Esophagus muscularis mucosa (tissue), 4 donors: ENCODE results near the gene PRMT9. TPM values are rescaled to one million over a fixed set of nuclear protein-coding genes. Genes with fewer than 3 reads are reported as not detected.

ENCODE experiments used
- DNase-seq: peaks from one replicate; pipeline ENCODE4 v3.0.0-alpha.2; 2017; ENCODE audit errors: extremely low spot score
- H3K27ac ChIP-seq, 4 donors: fragments of 200-600 bp; sonication (generic); replicated peaks in 1 of 4; 1 replicate in 3 of 4; 2 replicates in 1 of 4; pipeline ENCODE4 v1.5.1; 2016 to 2019; ENCODE audit warnings: mild to moderate bottlenecking in 1 of 4
- H3K27me3 ChIP-seq, 4 donors: fragments of 200-600 bp; sonication (generic); one replicate each; pipeline versions ENCODE4 v1.5.1 to v1.6.0; 2016 to 2019
- H3K36me3 ChIP-seq, 4 donors: fragments of 200-600 bp; sonication (generic); one replicate each; pipeline ENCODE4 v1.5.1; 2016 to 2019
- H3K4me1 ChIP-seq, 4 donors: fragments of 200-600 bp; sonication (generic); one replicate each; pipeline ENCODE4 v1.5.1; 2016 to 2019
- H3K4me3 ChIP-seq, 4 donors: fragments of 200-600 bp; sonication (generic); 1 replicate in 2 of 4; 2 replicates in 2 of 4; pipeline ENCODE4 v1.5.1; 2016 to 2019; ENCODE audit warnings: mild to moderate bottlenecking in 4 of 4, moderate library complexity in 1 of 4
- H3K9me3 ChIP-seq, 4 donors: fragments of 200-600 bp; sonication (generic); 1 replicate in 3 of 4; 2 replicates in 1 of 4; pipeline ENCODE4 v1.5.1; 2016 to 2019
- EP300 ChIP-seq: sonication (generic); formaldehyde crosslinking; IDR thresholded peaks from one replicate; pipeline ENCODE4 v1.6.1; 2017; ENCODE audit warnings: antibody characterized with exemption
- POLR2A ChIP-seq: fragments of 450-650 bp; IDR thresholded peaks from one replicate; pipeline ENCODE4 v1.6.1; 2017; ENCODE audit warnings: antibody characterized with exemption, moderate library complexity, mild to moderate bottlenecking, low read depth
- POLR2AphosphoS5 ChIP-seq, 2 donors: sonication (generic); formaldehyde crosslinking; IDR thresholded peaks; one replicate each; pipeline ENCODE4 v1.6.1; 2017; ENCODE audit warnings: antibody characterized with exemption in 2 of 2
- WGBS: methylation state at CpG from one replicate; pipeline ENCODE4 v1.1.5; 2018; 5-methylcytosine and 5-hydroxymethylcytosine counted together
- intact Hi-C: fragments of 100-400 bp; cut with DNase I; formaldehyde crosslinking; loops from one replicate; pipeline ENCODE4 v1.15.1; 2023
- total RNA-seq, 4 donors: library from RNA; depleted of rRNA; stranded (reverse); fragments of >200 nt; gene quantifications; one replicate each; pipeline versions ENCODE4 v1.1.0 to v1.2.1, GENCODE V29; 2016
- TF ChIP-seq, protein P1 (sequence below), 3 experiments: fragments of 200-600 bp in 2 of 3; fragments of 450-650 bp in 1 of 3; sonication (generic) in 2 of 3; IDR thresholded peaks; one replicate each; pipeline ENCODE4 v1.5.1; 2017 to 2019; ENCODE audit warnings: antibody characterized with exemption in 3 of 3, mild to moderate bottlenecking in 2 of 3, moderate library complexity in 1 of 3

Gene PRMT9
- total RNA-seq, 4 donors from 2014 or later, result 4.1 to 7.5 (median 6.4) TPM

DNA sequence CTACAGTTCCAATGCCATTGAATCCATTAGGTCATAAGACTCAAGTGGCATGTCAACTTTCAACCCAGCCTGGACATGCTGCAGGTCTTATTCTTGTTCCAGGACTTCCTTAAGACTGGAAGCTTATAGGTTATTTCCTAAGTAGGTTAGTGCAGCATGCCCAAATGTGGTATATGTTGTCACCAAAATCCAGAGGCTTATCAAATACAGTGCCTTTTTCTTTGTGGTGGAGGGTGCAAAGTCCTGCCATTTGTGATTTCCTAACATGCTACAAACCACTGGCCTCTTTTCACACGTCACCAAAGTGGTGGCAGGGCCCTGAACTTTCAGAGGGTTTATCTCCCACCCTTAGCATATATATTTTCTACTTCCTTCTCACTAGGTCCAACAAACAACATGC lies 76.5 kb downstream of the PRMT9 start:
- H3K4me3 ChIP-seq, result no peak overlapping the region
- no peak overlapping the region for H3K27ac ChIP-seq
- intact Hi-C loops, result no loop called here
- 91% methylated on average over 1 of the region's 1 CpG for WGBS
- no peaks in the 10 kb centered on the region for H3K36me3 ChIP-seq
- TF ChIP-seq POLR2AphosphoS5 (IDR thresholded peaks at IDR 0.05), result no peak
- TF ChIP-seq, protein P1, sequence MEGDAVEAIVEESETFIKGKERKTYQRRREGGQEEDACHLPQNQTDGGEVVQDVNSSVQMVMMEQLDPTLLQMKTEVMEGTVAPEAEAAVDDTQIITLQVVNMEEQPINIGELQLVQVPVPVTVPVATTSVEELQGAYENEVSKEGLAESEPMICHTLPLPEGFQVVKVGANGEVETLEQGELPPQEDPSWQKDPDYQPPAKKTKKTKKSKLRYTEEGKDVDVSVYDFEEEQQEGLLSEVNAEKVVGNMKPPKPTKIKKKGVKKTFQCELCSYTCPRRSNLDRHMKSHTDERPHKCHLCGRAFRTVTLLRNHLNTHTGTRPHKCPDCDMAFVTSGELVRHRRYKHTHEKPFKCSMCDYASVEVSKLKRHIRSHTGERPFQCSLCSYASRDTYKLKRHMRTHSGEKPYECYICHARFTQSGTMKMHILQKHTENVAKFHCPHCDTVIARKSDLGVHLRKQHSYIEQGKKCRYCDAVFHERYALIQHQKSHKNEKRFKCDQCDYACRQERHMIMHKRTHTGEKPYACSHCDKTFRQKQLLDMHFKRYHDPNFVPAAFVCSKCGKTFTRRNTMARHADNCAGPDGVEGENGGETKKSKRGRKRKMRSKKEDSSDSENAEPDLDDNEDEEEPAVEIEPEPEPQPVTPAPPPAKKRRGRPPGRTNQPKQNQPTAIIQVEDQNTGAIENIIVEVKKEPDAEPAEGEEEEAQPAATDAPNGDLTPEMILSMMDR (IDR thresholded peaks at IDR 0.05), result no peak
- no peak for TF ChIP-seq EP300
- TF ChIP-seq POLR2A, result no peak
- H3K27me3 ChIP-seq, result no peaks in the 10 kb centered on the region
- H3K9me3 ChIP-seq, result no peaks in the 10 kb centered on the region
- peak; percentile 90 for DNase-seq
- H3K4me1 ChIP-seq, result no peaks in the 10 kb centered on the region

DNA sequence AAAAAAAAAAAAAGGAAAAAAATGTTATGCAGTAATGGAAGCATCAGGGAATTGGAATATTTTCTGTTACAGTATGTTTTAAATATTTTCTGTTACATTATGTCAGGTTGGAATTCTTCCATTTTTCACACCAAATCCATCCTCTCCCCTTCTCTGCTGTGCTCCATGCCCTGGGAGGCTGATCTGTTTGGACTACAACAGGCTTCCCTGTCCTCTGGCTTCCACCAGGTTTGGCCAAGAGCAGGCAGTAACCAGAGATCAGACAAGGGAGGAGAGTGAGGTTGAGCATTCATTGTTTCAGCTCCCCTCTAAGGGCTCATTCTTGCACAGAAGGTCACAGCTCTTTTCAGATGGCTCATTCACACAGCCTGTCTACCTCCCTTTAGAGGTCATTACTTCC lies 78.5 kb downstream of the PRMT9 start:
- no peak overlapping the region for H3K27ac ChIP-seq
- H3K4me1 ChIP-seq, result no peaks in the 10 kb centered on the region
- DNase-seq, result peak; percentile 17
- H3K27me3 ChIP-seq, result no peaks in the 10 kb centered on the region
- H3K9me3 ChIP-seq, result no peaks in the 10 kb centered on the region
- H3K4me3 ChIP-seq, result no peak overlapping the region
- no peaks in the 10 kb centered on the region for H3K36me3 ChIP-seq
- TF ChIP-seq POLR2A (no peak), POLR2AphosphoS5 (IDR thresholded peaks at IDR 0.05) (no peak), EP300 (no peak)
- TF ChIP-seq, protein P1 (IDR thresholded peaks at IDR 0.05), result no peak
- intact Hi-C loops, result no loop called here

DNA sequence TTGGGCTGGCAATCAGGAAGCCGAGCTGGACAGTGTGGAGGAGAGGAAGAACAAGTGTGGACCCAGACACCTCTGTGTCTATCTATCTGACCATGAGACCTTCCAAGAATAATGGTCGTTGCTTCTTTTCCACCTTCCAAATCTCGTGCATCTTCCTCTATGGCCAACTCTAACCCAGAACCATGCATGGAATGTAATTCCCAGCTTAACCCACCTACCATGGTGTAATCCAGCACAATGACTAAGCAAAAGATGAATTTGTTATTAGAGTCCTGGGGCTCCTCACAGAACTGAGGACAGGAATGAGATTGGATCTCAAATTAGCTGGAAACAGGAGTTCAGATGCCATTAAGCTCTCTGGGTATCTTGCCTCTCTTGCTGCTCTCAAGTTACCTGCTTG lies 84.2 kb downstream of the PRMT9 start:
- Histone ChIP-seq H3K4me1 (peaks cover 0 to 10% (median 4%) of the 10 kb centered on the region in 4 donors), H3K4me3 (no peak overlapping the region), H3K36me3 (no peaks in the 10 kb centered on the region), H3K9me3 (no peaks in the 10 kb centered on the region), H3K27me3 (no peaks in the 10 kb centered on the region), H3K27ac (no peak overlapping the region)
- peak; percentile 45 for DNase-seq
- WGBS, result 79% methylated on average over 3 of the region's 3 CpGs
- intact Hi-C loops, result no loop called here
- TF ChIP-seq, protein P1 (IDR thresholded peaks at IDR 0.05), result no peak
- TF ChIP-seq POLR2A (no peak), POLR2AphosphoS5 (IDR thresholded peaks at IDR 0.05) (no peak), EP300 (no peak)

- TF ChIP-seq POLR2AphosphoS5 (IDR thresholded peaks at IDR 0.05) (no peak), POLR2A (no peak), EP300 (no peak)
- TF ChIP-seq, protein P1 (IDR thresholded peaks at IDR 0.05), result no peak
- Histone ChIP-seq H3K4me1 (peaks cover 0 to 10% (median 4%) of the 10 kb centered on the region in 4 donors), H3K9me3 (no peaks in the 10 kb centered on the region), H3K4me3 (no peak overlapping the region), H3K27me3 (no peaks in the 10 kb centered on the region), H3K27ac (no peak overlapping the region), H3K36me3 (no peaks in the 10 kb centered on the region)
- intact Hi-C loops, result no loop called here
- DNase-seq, result no peak
- 100% methylated on average over 1 of the region's 1 CpG for WGBS
These were observed 84.8 kb downstream of the PRMT9 start for GRCh38 chr4:147599206-147599605.

GRCh38 chr4:147597561-147597960 lies 86.4 kb downstream of the PRMT9 start:
- WGBS, result 94% methylated on average over 2 of the region's 2 CpGs
- H3K36me3 ChIP-seq, result no peaks in the 10 kb centered on the region
- TF ChIP-seq, protein P1 (IDR thresholded peaks at IDR 0.05), result no peak
- TF ChIP-seq EP300 (no peak), POLR2A (no peak), POLR2AphosphoS5 (IDR thresholded peaks at IDR 0.05) (no peak)
- intact Hi-C loops, result no loop called here
- peaks cover 0 to 10% (median 4%) of the 10 kb centered on the region in 4 donors for H3K4me1 ChIP-seq
- H3K4me3 ChIP-seq, result no peak overlapping the region
- no peaks in the 10 kb centered on the region for H3K9me3 ChIP-seq
- no peaks in the 10 kb centered on the region for H3K27me3 ChIP-seq
- no peak for DNase-seq
- no peak overlapping the region for H3K27ac ChIP-seq
